GM19397 (cell line): ENCODE data around the gene IQSEC2.

ENCODE experiments used
- ATAC-seq: cut with Tn5 transposase; IDR thresholded peaks from one replicate; pipeline ENCODE4 v1.9.1; 2021; ENCODE audit warnings: mild to moderate bottlenecking, moderate library complexity; ENCODE audit not compliant: unreplicated experiment

Gene IQSEC2

GRCh38 chrX:53281321-53281822 lies at the start of gene IQSEC2:
Gene IQSEC2, minus strand, starts transcription at chrX:53281584.
- no peak for ATAC-seq

- ATAC-seq: no peak
These were observed 48.9 kb upstream of the IQSEC2 start for GRCh38 chrX:53330331-53330730.

GRCh38 chrX:53324803-53325202 lies 43.4 kb upstream of the IQSEC2 start:
- ATAC-seq: no peak

- no peak for ATAC-seq
These were observed 42.7 kb upstream of the IQSEC2 start for GRCh38 chrX:53324085-53324484.

GRCh38 chrX:53323196-53323595 lies 41.8 kb upstream of the IQSEC2 start:
- ATAC-seq: no peak

- ATAC-seq: no peak
These were observed 40.6 kb upstream of the IQSEC2 start for GRCh38 chrX:53321943-53322497.

- ATAC-seq: no peak
These were observed 40.0 kb upstream of the IQSEC2 start for GRCh38 chrX:53321230-53321942.

- ATAC-seq: no peak
These were observed 39.3 kb upstream of the IQSEC2 start for GRCh38 chrX:53320543-53321229.

GRCh38 chrX:53319614-53320542 lies 38.5 kb upstream of the IQSEC2 start:
- no peak for ATAC-seq

- ATAC-seq: no peak
These were observed 37.5 kb upstream of the IQSEC2 start for GRCh38 chrX:53318766-53319353.

GRCh38 chrX:53317365-53318069 lies 36.1 kb upstream of the IQSEC2 start:
- peak; percentile 69 for ATAC-seq

- no peak for ATAC-seq
These were observed 35.5 kb upstream of the IQSEC2 start for GRCh38 chrX:53316860-53317237.

GRCh38 chrX:53316111-53316859 lies 34.9 kb upstream of the IQSEC2 start:
- ATAC-seq: no peak

GRCh38 chrX:53313728-53314105 lies 32.3 kb upstream of the IQSEC2 start:
- ATAC-seq: no peak

- ATAC-seq: no peak
These were observed 31.8 kb upstream of the IQSEC2 start for GRCh38 chrX:53312946-53313727.

GRCh38 chrX:53309837-53310236 lies 28.5 kb upstream of the IQSEC2 start:
- no peak for ATAC-seq

GRCh38 chrX:53308836-53309235 lies 27.5 kb upstream of the IQSEC2 start:
- ATAC-seq: no peak
